GM18858 (cell line): ENCODE results near the gene LEMD2.

Experiments used
- ATAC-seq: cut with Tn5 transposase; IDR thresholded peaks from one replicate; pipeline ENCODE4 v1.9.1; 2021; ENCODE audit not compliant: unreplicated experiment

Gene LEMD2

DNA sequence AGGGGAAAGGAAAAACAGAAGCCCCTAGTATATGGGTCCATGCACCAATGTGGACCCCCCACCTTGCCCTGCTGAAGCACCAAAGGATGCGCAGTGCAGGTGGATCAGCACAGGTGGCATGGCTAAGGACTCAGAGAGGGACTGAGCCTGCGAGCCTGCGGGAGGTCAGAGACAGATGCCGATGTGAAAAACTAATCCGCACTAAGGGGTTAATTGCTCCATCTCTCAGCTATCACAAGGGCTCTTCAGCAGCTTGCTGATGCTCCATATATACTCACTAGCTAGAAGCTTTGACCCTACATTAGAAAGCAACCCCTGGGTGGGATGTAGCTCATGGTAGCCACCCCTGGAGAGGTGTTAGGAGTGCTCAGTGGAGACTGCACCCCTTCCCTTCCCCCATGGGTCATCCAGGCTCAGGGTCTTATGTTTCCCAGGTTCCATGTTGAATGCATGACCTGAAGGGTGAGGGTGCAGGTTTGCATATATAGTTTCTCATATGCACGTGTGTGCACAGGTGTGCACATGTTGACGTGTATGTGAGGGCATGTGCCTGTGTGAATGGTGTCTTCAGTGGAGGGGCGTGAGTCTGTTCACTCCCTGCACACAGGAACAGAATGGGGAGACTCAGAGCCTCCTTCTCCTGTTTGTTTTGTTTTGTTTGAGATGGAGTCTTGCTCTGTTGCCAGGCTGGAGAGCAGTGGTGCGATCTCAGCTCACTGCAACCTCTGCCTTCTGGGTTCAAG is 28.9 kb downstream of the LEMD2 start:
- no peak for ATAC-seq

DNA sequence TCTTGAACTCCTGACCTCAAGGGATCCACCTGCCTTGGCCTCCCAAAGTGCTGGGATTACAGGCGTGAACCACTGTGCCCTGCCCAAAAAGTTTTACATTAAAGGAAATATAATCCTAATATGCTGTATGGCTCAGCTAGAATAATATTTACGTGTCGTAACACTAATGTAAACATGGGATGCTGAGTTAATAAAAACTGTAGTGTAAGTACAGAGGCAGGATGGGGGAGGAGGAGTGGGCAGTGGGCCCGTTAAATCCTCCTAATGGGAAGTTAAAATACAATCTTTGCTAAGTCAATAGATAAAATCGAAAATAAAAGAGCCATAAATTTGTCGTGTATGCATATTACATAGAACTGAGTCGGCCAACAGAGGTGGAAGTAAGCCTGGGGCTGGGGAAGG is 30.1 kb downstream of the LEMD2 start:
- no peak for ATAC-seq

- ATAC-seq = no peak
Measured at GRCh38 chr6:33757906-33758305, 31.0 kb downstream of the LEMD2 start.

- no peak for ATAC-seq
Measured at GRCh38 chr6:33757113-33757512, 31.8 kb downstream of the LEMD2 start.

- no peak for ATAC-seq
Measured at GRCh38 chr6:33756211-33756954, 32.5 kb downstream of the LEMD2 start.

DNA sequence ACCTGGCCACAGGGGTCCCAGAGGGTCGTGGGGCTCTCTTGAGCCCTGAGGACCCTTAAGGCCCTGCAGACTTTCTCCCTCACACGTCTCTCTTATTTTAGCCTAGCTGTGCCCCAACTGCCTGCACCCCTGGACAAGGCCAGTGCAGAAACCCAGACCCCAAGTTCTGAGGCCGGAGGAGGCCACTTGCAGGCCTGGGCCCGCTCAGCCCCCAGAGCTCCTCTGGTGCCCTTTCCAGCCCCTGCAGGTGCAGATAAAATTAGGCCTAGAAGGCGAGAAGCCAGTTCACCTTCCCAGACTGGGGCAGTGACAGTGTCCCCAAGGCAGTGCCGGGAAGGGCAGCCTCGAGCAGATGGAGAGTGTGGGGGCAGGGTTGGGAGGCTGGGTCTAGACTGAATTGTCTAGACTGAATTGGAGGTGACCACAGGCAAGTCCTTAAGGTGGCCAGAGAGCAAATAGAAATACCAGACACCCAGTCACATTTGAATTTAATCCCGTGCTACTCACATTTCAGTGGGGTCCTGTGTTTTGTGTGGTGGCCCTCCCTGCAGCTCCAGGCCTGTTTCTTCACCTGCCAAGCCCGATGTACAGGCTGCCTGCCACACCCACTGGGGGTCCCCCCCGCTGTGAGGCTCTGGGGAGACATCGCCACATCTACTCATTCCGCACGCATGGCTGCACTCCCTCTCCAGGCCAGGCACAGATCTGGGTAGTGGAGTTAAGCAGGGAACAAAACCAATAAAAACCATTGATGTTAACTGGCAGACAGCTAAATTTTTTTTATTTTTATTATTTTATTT is 33.7 kb downstream of the LEMD2 start:
- ATAC-seq = no peak

- ATAC-seq = no peak
Measured at GRCh38 chr6:33754222-33754621, 34.7 kb downstream of the LEMD2 start.

- no peak for ATAC-seq
Measured at GRCh38 chr6:33752646-33753015, 36.3 kb downstream of the LEMD2 start.

- no peak for ATAC-seq
Measured at GRCh38 chr6:33751771-33752645, 36.9 kb downstream of the LEMD2 start.

GRCh38 chr6:33750244-33750991 is 38.5 kb downstream of the LEMD2 start:
- ATAC-seq = no peak

DNA sequence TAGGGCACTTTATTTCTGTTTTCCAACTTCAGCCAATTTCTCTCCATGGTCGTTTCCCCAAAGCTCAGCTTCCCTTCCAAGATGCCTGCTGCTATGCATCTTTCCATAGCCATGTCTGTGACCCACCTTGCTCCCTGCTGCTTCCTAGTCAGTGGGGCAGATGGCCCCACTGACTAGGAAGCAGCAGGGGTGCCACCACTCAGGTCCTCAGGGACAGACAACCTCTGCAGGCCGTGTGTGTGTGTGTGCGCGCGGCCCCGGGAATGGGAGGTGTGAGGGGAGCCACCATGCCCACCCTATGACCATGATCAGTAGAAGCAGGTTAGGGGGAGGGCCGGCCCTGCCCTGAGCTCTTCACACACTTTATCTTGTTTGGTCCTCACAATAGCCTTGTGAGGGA is 39.5 kb downstream of the LEMD2 start:
- ATAC-seq = no peak

GRCh38 chr6:33748841-33749240 is 40.1 kb downstream of the LEMD2 start:
- no peak for ATAC-seq

GRCh38 chr6:33747823-33748222 is 41.1 kb downstream of the LEMD2 start:
- ATAC-seq = no peak

- no peak for ATAC-seq
Measured at GRCh38 chr6:33746651-33747100, 42.3 kb downstream of the LEMD2 start, which contains the start of gene IP6K3. Gene IP6K3, minus strand, starts transcription at chr6:33746905. Its CDS starts 11,429 bp downstream, at chr6:33735476.

DNA sequence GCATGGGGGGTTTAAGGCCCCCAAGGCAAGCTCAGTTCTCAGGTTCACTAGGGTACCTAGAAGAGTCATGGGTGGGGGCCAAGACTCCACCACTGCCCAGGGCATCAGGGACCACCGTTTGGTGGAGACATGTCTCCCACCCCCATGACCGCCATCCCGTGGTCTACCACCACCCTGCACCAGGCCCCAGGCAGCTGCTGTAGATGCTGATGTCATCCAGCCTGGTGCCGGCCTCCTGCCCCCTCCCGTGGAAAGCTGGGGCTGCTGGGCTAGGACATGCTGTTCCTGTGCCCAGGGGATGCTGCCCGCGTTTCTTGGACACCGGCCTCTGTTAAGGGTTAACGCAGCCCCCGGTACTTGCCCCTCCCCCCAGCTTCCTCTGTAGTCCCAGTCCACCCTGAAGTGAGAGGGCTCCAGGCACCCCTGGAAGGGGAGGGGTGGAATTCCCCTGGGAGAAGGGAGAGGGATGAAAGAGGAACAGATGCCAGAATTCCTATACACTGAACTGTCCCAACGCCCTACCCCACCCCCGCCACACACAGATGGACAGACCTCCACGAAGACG is 42.8 kb downstream of the LEMD2 start:
- no peak for ATAC-seq

DNA sequence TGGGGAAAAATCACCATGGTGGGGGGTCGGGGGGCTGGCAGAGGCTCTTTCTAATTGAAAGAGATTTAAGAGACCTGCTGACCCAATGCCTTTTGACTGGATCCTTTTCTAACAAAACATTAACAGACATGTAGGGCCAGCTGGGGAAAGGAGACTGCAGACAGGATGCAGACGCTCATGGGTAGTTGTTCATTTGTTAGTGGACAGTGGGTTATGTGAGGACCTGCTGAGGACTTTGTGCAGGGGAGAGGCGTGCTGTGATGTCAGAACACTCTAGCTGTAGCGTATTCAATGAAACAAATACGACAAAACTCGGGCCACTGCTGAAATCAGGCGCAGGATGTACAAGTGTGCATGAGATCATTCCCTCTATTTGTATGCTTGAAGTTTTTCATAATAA is 43.4 kb downstream of the LEMD2 start:
- ATAC-seq = no peak

GRCh38 chr6:33744895-33745546 is 43.9 kb downstream of the LEMD2 start:
- no peak for ATAC-seq

DNA sequence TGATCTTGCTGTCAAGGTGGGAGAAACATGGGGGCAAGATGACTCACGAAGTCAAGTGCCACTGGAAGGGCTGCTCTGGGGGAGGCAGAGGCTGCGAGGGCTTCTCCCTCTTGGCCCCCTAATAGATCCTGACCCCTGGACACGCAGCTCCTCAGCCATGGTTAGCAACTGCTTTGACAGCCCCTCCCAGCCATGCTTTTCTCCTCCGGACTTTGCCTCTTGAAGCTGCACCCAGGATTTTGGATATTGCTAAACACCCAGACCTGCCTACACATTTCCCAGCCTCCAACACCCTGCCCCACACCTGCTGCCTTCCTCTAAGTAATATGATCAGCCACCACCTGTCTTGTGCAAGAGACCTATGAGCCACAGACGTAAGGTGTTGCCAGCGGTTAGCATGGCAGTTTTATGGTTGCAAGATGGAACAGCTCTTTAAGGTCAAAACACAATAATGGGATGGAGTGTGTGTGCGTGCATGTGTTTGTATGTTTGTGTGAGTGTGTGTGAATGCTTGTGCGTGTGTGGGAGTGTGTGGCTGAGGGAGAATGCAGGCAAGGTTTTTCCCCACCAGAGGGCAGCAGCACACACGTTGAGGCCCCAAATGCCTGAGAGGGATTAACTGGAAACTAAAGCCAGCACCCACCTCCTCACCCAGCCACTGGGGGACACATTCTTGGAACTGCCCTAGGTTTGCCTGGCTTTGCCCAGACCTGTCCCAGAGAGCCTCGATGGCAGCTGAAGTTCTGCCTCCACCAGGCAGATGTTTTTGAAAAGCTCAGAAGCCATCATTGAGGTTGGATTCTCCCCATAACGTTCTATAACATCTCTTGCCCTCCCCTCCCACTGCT is 44.7 kb downstream of the LEMD2 start:
- no peak for ATAC-seq
